Measurements from ENCODE around the gene EIF4E1B. TPM values are rescaled to one million over a fixed set of nuclear protein-coding genes. Genes with fewer than 3 reads are reported as not detected.

The EIF4E1B gene
- total RNA-seq, 1 donor from 2014 or later: not detected

- no peak overlapping the region for H3K4me3 ChIP-seq
- TF ChIP-seq, protein P1, sequence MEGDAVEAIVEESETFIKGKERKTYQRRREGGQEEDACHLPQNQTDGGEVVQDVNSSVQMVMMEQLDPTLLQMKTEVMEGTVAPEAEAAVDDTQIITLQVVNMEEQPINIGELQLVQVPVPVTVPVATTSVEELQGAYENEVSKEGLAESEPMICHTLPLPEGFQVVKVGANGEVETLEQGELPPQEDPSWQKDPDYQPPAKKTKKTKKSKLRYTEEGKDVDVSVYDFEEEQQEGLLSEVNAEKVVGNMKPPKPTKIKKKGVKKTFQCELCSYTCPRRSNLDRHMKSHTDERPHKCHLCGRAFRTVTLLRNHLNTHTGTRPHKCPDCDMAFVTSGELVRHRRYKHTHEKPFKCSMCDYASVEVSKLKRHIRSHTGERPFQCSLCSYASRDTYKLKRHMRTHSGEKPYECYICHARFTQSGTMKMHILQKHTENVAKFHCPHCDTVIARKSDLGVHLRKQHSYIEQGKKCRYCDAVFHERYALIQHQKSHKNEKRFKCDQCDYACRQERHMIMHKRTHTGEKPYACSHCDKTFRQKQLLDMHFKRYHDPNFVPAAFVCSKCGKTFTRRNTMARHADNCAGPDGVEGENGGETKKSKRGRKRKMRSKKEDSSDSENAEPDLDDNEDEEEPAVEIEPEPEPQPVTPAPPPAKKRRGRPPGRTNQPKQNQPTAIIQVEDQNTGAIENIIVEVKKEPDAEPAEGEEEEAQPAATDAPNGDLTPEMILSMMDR (IDR thresholded peaks at IDR 0.05): no peak
- peaks cover 6% of the 10 kb centered on the region for H3K4me1 ChIP-seq
- H3K36me3 ChIP-seq: no peaks in the 10 kb centered on the region
- intact Hi-C loops (cut with DNase I): no loop called here
- peaks cover 82% of the 10 kb centered on the region for H3K27me3 ChIP-seq
- DNase-seq: no peak
- H3K9me3 ChIP-seq: no peaks in the 10 kb centered on the region
- no peak overlapping the region for H3K27ac ChIP-seq
- no peak for ATAC-seq
These were observed 1.1 kb upstream of the EIF4E1B start for GRCh38 chr5:176629317-176629852.

DNA sequence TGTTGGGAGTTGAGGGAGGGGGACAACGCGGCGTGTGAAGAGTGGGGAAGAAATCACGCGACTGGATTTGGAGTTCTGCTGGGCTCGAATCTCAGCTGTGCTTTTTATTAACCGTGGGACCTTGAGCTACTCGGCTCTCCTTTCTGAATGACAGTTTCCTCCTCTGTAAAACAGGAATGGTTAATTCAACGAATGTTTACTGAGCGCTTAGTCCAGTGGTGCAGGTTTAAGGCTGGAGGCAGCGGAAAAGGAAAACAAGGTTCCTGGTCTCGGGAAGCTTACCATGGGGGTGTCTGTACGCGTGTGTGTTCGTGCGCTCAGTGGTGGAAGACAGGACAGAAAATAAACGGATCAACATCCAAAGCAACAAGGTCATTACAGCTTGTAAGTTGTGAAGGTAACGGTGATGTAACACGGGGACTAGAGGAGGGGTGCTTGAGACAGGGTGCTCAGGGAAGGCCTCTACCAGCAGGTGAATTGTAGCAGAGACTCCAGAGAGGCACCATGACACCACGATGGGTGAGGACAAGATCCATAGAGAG, 277 bp downstream of the EIF4E1B start:
- Histone ChIP-seq H3K27ac (no peak overlapping the region), H3K36me3 (no peaks in the 10 kb centered on the region), H3K27me3 (peaks cover 88% of the 10 kb centered on the region), H3K4me1 (peaks cover 6% of the 10 kb centered on the region), H3K9me3 (no peaks in the 10 kb centered on the region), H3K4me3 (peak overlapping the region; percentile 34)
- intact Hi-C loops (cut with DNase I): no loop called here
- ATAC-seq: no peak
- DNase-seq: no peak
- TF ChIP-seq, protein P1 (IDR thresholded peaks at IDR 0.05): no peak

GRCh38 chr5:176631383-176632200, 1.1 kb downstream of the EIF4E1B start:
- TF ChIP-seq, protein P1 (IDR thresholded peaks at IDR 0.05): no peak
- ATAC-seq (no peak), DNase-seq (no peak)
- H3K27me3 ChIP-seq: peaks cover 81% of the 10 kb centered on the region
- no peaks in the 10 kb centered on the region for H3K36me3 ChIP-seq
- H3K4me1 ChIP-seq: peaks cover 6% of the 10 kb centered on the region
- H3K9me3 ChIP-seq: no peaks in the 10 kb centered on the region
- intact Hi-C loops (cut with DNase I): no loop called here
- no peak overlapping the region for H3K4me3 ChIP-seq
- no peak overlapping the region for H3K27ac ChIP-seq

- H3K27ac ChIP-seq: no peak overlapping the region
- intact Hi-C loops (cut with DNase I): no loop called here
- no peaks in the 10 kb centered on the region for H3K36me3 ChIP-seq
- DNase-seq (no peak), ATAC-seq (no peak)
- no peak overlapping the region for H3K4me3 ChIP-seq
- H3K27me3 ChIP-seq: peaks cover 70% of the 10 kb centered on the region
- H3K4me1 ChIP-seq: peaks cover 6% of the 10 kb centered on the region
- no peaks in the 10 kb centered on the region for H3K9me3 ChIP-seq
- TF ChIP-seq, protein P1 (IDR thresholded peaks at IDR 0.05): no peak
These were observed 2.3 kb downstream of the EIF4E1B start for GRCh38 chr5:176632745-176633144.

GRCh38 chr5:176633598-176633997, 3.1 kb downstream of the EIF4E1B start:
- DNase-seq: no peak
- intact Hi-C loops (cut with DNase I): no loop called here
- Histone ChIP-seq H3K27ac (no peak overlapping the region), H3K4me3 (no peak overlapping the region), H3K9me3 (no peaks in the 10 kb centered on the region), H3K4me1 (peaks cover 6% of the 10 kb centered on the region), H3K27me3 (peaks cover 61% of the 10 kb centered on the region), H3K36me3 (no peaks in the 10 kb centered on the region)
- TF ChIP-seq, protein P1 (IDR thresholded peaks at IDR 0.05): no peak
- no peak for ATAC-seq

All from upper lobe of right lung (tissue), 1 donor.